Measurements from ENCODE around the gene TMIGD2.

GRCh38 chr19:4324228-4324627 is 22.0 kb upstream of the TMIGD2 start:
- TF ChIP-seq CTCF (IDR thresholded peaks at IDR 0.05) (no peak), POLR2A (IDR thresholded peaks at IDR 0.05) (no peak)

All from right lobe of liver (tissue), 4 donors.